K562 (cell line): ENCODE data around the gene MPIG6B. TPM values are rescaled to one million over a fixed set of nuclear protein-coding genes. Genes with fewer than 3 reads are reported as not detected.

Experiments used
- HMG20B ChIP-seq: fragments of 250-450 bp; sonication (Bioruptor Pico); IDR thresholded peaks from 2 replicates; pipeline ENCODE4 v1.5.0; 2021; ENCODE audit warnings: mild to moderate bottlenecking
- NBN ChIP-seq: fragments of 450-650 bp; IDR thresholded peaks from 2 replicates; pipeline ENCODE4 v1.6.1; 2016; ENCODE audit warnings: low read depth, mild to moderate bottlenecking
- NR0B1 ChIP-seq: fragments of 450-650 bp; IDR thresholded peaks from one replicate; pipeline ENCODE4 v1.6.1; 2018; ENCODE audit warnings: mild to moderate bottlenecking, moderate library complexity; ENCODE audit not compliant: partially characterized antibody
- NR2C1 ChIP-seq, 2 experiments: fragments of 450-650 bp; IDR thresholded peaks; 2 replicates each; pipeline ENCODE4 v1.6.1; 2017; ENCODE audit warnings: mild to moderate bottlenecking in 2 of 2, antibody characterized with exemption in 1 of 2, inconsistent platforms in 1 of 2, missing compliant biosample characterization in 1 of 2, missing genetic modification characterization in 1 of 2
- NRF1 ChIP-seq, 2 experiments: fragments of 450-650 bp; IDR thresholded peaks in 1 of 2; conservative IDR thresholded peaks in 1 of 2; 2 replicates each; pipeline ENCODE4 v1.6.1; 2014; ENCODE audit warnings: mild to moderate bottlenecking in 2 of 2
- REST ChIP-seq, 2 experiments: fragments of 450-650 bp; formaldehyde crosslinking in 1 of 2; IDR thresholded peaks; 2 replicates each; pipeline versions ENCODE4 v1.4.0 to v1.6.1; 2014 to 2020; ENCODE audit warnings: mild to moderate bottlenecking in 2 of 2, borderline replicate concordance in 1 of 2, low read depth in 1 of 2
- SAP30 ChIP-seq: fragments of 200-600 bp; sonication (generic); IDR thresholded peaks from 2 replicates; pipeline ENCODE4 v1.6.1; 2012; ENCODE audit warnings: borderline replicate concordance, low read depth, mild to moderate bottlenecking, moderate library complexity, low read length, control low read depth, inconsistent platforms; ENCODE audit not compliant: insufficient read depth, poor library complexity, severe bottlenecking
- SOX6 ChIP-seq: fragments of 450-650 bp; IDR thresholded peaks from 2 replicates; pipeline ENCODE4 v1.6.1; 2014; ENCODE audit warnings: mild to moderate bottlenecking
- U2AF2 ChIP-seq: fragments of 200-400 bp; formaldehyde crosslinking; optimal IDR thresholded peaks from 2 replicates; pipeline ENCODE3; 2017; ENCODE audit warnings: low read depth, mild to moderate bottlenecking, low read length
- ZSCAN32 ChIP-seq: fragments of 450-650 bp; formaldehyde crosslinking; IDR thresholded peaks from 2 replicates; pipeline ENCODE4 v1.4.0; 2020; ENCODE audit warnings: mild to moderate bottlenecking, moderate library complexity
- polyA plus RNA-seq, 8 experiments: library from polyadenylated mRNA; depleted of rRNA in 4 of 8; stranded (reverse) in 5 of 8; unstranded in 3 of 8; fragments of >200 nt; fragmentation: Nextera tagmentation in 2 of 8; fragmentation: Illumina TruSeq in 1 of 8; extraction: Ambion mirVana in 2 of 8; extraction: Trizol in 1 of 8; gene quantifications; 2 replicates each; pipeline versions ENCODE4 v1.2.1 to v1.2.3, GENCODE V29; 2011 to 2014; ENCODE audit warnings: inconsistent platforms in 1 of 8, missing spikeins in 1 of 8
- total RNA-seq, 7 experiments: library from RNA; depleted of rRNA in 6 of 7; stranded (reverse); fragments of >200 nt in 6 of 7; fragmentation: Illumina TruSeq in 2 of 7; extraction: Trizol in 2 of 7; gene quantifications; 2 replicates each; pipeline versions ENCODE4 v1.2.1 to v1.2.3, GENCODE V29; 2011 to 2021; ENCODE audit warnings: low replicate concordance in 1 of 7

Gene MPIG6B
- total and polyA plus RNA-seq, 9 of the 15 experiments (the other 6 are each of a cell fraction or from before 2014, with no cell fraction given): 0.11 to 1.2 (median 0.28) TPM; not detected in 1

- TF ChIP-seq REST (IDR thresholded peaks at IDR 0.05; ENCODE audit: borderline replicate concordance): no peak
- no peak for TF ChIP-seq REST (CRISPR knock-in tag; IDR thresholded peaks at IDR 0.05; ENCODE audit: low read depth)
- TF ChIP-seq NR2C1 (IDR thresholded peaks at IDR 0.05): no peak
- no peak for TF ChIP-seq NR2C1 (tag; IDR thresholded peaks at IDR 0.05)
- TF ChIP-seq NR0B1: no peak
- TF ChIP-seq SAP30: no peak
- no peak for TF ChIP-seq NBN
- no peak for TF ChIP-seq SOX6
- TF ChIP-seq ZSCAN32 (CRISPR knock-in tag): peak; percentile 10; the same call in 1 of the 2 replicates
- TF ChIP-seq HMG20B (CRISPR knock-in tag): no peak
- TF ChIP-seq NRF1 (conservative IDR thresholded peaks at IDR 0.05 in 1 of 2, IDR thresholded peaks at IDR 0.05 in 1 of 2): no peak
- TF ChIP-seq U2AF2: no peak
Measured at GRCh38 chr6:31737315-31737990, 14.3 kb downstream of the MPIG6B start (continued).
